GM12874 (cell line): ENCODE results near the gene SLC7A11.

Source experiments
- CTCF ChIP-seq: IDR thresholded peaks from 2 replicates; pipeline ENCODE4 v1.5.1; 2011; ENCODE audit warnings: low read depth, mild to moderate bottlenecking, control low read depth, low read length, moderate library complexity; ENCODE audit not compliant: insufficient read depth

SLC7A11 gene

GRCh38 chr4:138235419-138235952, 6.7 kb downstream of the SLC7A11 start:
- TF ChIP-seq CTCF: no peak

GRCh38 chr4:138234248-138234647, 7.9 kb downstream of the SLC7A11 start:
- TF ChIP-seq CTCF: no peak

- TF ChIP-seq CTCF: no peak
These were observed 8.7 kb downstream of the SLC7A11 start for GRCh38 chr4:138233313-138234034.

- TF ChIP-seq CTCF: no peak
These were observed 9.8 kb downstream of the SLC7A11 start for GRCh38 chr4:138232364-138232763.

GRCh38 chr4:138230048-138230447, 12.1 kb downstream of the SLC7A11 start:
- TF ChIP-seq CTCF: no peak

GRCh38 chr4:138229160-138229559, 13.0 kb downstream of the SLC7A11 start:
- TF ChIP-seq CTCF: no peak

GRCh38 chr4:138226351-138226750, 15.8 kb downstream of the SLC7A11 start:
- no peak for TF ChIP-seq CTCF

GRCh38 chr4:138225477-138225876, 16.7 kb downstream of the SLC7A11 start:
- TF ChIP-seq CTCF: no peak
